Stomach smooth muscle (tissue), 2 donors: ENCODE results near the gene PPP1R2.

Experiments
- H3K27ac ChIP-seq: one replicate; pipeline ENCODE4 v1.7.0; 2013; ENCODE audit warnings: mild to moderate bottlenecking, low read length, inconsistent platforms
- H3K27me3 ChIP-seq, 2 donors: one replicate each; pipeline ENCODE4 v1.7.0; 2013; ENCODE audit warnings: low read length in 2 of 2; ENCODE audit not compliant: insufficient read depth in 2 of 2, control insufficient read depth in 1 of 2
- H3K36me3 ChIP-seq, 2 donors: one replicate each; pipeline ENCODE4 v1.7.0; 2013; ENCODE audit warnings: low read length in 2 of 2; ENCODE audit not compliant: control insufficient read depth in 2 of 2, insufficient read depth in 2 of 2
- H3K4me1 ChIP-seq: one replicate; pipeline ENCODE4 v1.7.0; 2013; ENCODE audit warnings: low read length; ENCODE audit not compliant: control insufficient read depth, insufficient read depth
- H3K4me3 ChIP-seq, 2 donors: one replicate each; pipeline ENCODE4 v1.7.0; 2013; ENCODE audit warnings: low read length in 2 of 2
- H3K9ac ChIP-seq, 2 donors: one replicate each; pipeline ENCODE4 v1.7.0; 2013; ENCODE audit warnings: low read length in 2 of 2, mild to moderate bottlenecking in 1 of 2
- H3K9me3 ChIP-seq, 2 donors: one replicate each; pipeline ENCODE4 v1.7.0; 2013; ENCODE audit warnings: low read length in 2 of 2; ENCODE audit not compliant: control insufficient read depth in 2 of 2
- donor health status: healthy.
- donor health status: Pancreatic carcinoma.

The PPP1R2 gene

DNA sequence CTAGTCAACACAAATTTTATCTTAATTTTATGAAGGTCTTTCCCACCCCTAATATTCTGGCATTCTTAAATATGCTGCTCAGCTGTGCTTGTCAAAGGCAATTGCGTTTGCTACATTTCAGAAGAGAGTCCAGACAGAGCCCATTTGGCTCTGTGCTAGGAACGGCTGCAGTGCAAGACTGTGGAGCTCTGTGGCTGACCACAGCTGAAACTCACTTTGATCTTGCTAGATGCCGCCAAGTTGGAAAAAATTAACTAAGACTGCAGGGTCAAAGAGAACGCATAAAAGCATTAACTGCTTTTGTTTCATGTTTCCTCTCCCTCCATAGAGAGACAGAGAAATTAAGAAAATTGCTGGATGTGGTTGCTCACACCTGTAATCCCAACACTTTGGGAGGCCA lies 7.6 kb upstream of the PPP1R2 start:
- Histone ChIP-seq H3K9ac (no peak overlapping the region), H3K27ac (no peak overlapping the region), H3K4me3 (no peak overlapping the region)

GRCh38 chr3:195549931-195550519 lies 6.9 kb upstream of the PPP1R2 start:
- Histone ChIP-seq H3K9me3 (no peaks in the 10 kb centered on the region), H3K9ac (no peak overlapping the region), H3K27ac (no peak overlapping the region), H3K4me3 (no peak overlapping the region), H3K27me3 (no peaks in the 10 kb centered on the region), H3K36me3 (no peaks in the 10 kb centered on the region), H3K4me1 (peaks cover 12% of the 10 kb centered on the region)

More for the DNA sequence above, 7.6 kb upstream of the PPP1R2 start:
- H3K36me3 ChIP-seq = no peaks in the 10 kb centered on the region
- peaks cover 10% of the 10 kb centered on the region for H3K4me1 ChIP-seq
- no peaks in the 10 kb centered on the region for H3K9me3 ChIP-seq
- H3K27me3 ChIP-seq = no peaks in the 10 kb centered on the region

- Histone ChIP-seq H3K27ac (no peak overlapping the region), H3K9me3 (no peaks in the 10 kb centered on the region), H3K4me3 (no peak overlapping the region)
These were observed 5.9 kb upstream of the PPP1R2 start for GRCh38 chr3:195548987-195549386.

DNA sequence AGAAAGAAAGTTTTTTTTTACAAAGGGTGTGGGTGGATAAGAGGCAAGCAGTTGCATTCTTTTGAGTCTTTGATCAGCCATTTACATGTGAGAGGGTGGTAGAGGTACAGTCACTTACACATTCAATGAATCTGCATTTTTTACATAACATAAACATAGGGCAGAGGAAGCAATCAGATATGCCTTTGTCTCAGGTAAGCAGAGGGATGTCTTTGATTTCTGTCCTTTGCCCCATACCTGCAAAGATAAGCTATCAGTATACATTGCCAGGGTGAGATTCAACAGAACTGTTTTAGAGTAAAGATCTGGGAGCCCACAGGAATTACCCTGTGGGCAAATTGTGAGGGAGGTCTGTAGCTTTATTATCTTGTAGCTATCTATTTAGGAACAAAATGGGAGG lies 5.4 kb upstream of the PPP1R2 start:
- Histone ChIP-seq H3K9ac (no peak overlapping the region), H3K4me1 (peaks cover 25% of the 10 kb centered on the region), H3K4me3 (no peak overlapping the region), H3K27ac (no peak overlapping the region), H3K27me3 (no peaks in the 10 kb centered on the region), H3K9me3 (no peaks in the 10 kb centered on the region), H3K36me3 (no peaks in the 10 kb centered on the region)

More at GRCh38 chr3:195548987-195549386, 5.9 kb upstream of the PPP1R2 start:
- Histone ChIP-seq H3K36me3 (no peaks in the 10 kb centered on the region), H3K27me3 (no peaks in the 10 kb centered on the region), H3K4me1 (peaks cover 22% of the 10 kb centered on the region), H3K9ac (no peak overlapping the region)

DNA sequence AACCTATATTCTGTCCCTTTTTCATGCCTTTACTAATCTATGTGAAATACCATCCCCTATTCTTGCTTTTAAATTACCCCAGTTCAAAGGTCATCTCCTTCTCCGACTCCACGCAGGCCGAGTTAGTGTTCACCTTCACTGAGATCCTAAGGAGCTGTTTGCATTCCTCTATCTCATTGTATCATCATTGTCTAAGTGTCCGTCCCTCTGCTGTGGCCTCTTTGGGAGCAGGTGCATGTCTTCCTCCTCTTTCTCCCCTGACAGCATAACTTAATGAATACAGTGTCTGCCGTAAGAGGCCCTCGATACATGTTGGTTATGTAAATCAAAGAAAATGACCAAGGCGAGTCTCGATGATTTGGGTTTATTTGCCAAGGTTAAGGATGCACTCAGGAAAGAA lies 4.9 kb upstream of the PPP1R2 start:
- Histone ChIP-seq H3K4me3 (no peak overlapping the region), H3K36me3 (no peaks in the 10 kb centered on the region), H3K9ac (no peak overlapping the region), H3K27me3 (no peaks in the 10 kb centered on the region), H3K4me1 (peaks cover 25% of the 10 kb centered on the region), H3K27ac (no peak overlapping the region), H3K9me3 (no peaks in the 10 kb centered on the region)

GRCh38 chr3:195546130-195546560 lies 3.0 kb upstream of the PPP1R2 start:
- H3K9ac ChIP-seq = no peak overlapping the region
- H3K27ac ChIP-seq = peak overlapping the region; percentile 50
- H3K9me3 ChIP-seq = no peaks in the 10 kb centered on the region
- H3K36me3 ChIP-seq = no peaks in the 10 kb centered on the region
- peaks cover 32% of the 10 kb centered on the region for H3K4me1 ChIP-seq
- H3K27me3 ChIP-seq = no peaks in the 10 kb centered on the region
- H3K4me3 ChIP-seq = peak overlapping the region in 1 of 2 donors; percentile 40

DNA sequence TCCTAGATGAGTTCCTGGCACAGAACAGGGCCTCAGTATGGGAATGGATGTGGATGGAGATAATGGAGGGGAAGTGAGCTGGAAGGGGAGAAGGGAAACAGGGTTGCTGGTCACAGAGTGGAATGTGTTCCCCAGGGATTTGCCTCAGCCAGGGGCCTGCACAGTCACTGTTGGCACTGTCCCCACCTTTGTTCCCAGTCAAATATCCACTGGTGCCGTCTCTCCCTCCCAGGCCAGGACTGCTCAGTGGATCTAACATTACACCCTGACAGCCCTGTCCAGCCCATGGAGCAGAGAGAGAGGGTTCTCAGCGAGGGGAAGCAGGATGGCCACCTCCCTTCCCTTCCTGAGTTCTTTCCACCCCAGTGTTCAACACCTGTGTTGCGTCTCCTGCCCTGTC lies 1.5 kb upstream of the PPP1R2 start:
- peak overlapping the region in 1 of 2 donors; percentile 5 for H3K9ac ChIP-seq
- H3K36me3 ChIP-seq = no peaks in the 10 kb centered on the region
- no peak overlapping the region for H3K4me3 ChIP-seq
- H3K27me3 ChIP-seq = no peaks in the 10 kb centered on the region
- peak overlapping the region; percentile 87 for H3K27ac ChIP-seq
- H3K9me3 ChIP-seq = no peaks in the 10 kb centered on the region
- H3K4me1 ChIP-seq = peaks cover 35% of the 10 kb centered on the region

DNA sequence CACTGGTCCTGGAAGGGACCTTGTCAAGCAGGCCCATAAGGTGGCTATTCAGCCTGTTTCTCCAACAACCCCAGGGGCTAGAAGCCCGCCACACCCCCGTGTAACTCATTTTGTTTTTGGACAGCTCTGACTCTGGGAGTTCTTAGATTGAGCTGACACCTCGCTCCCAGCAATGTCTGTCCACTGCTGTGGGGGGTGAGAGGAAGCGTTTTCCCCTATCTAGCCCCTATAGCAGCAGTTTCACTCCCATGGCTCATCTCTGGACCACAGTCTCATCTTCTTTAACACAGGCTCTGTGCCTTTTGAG lies 1.1 kb upstream of the PPP1R2 start:
- H3K27me3 ChIP-seq = no peaks in the 10 kb centered on the region
- no peaks in the 10 kb centered on the region for H3K36me3 ChIP-seq
- peak overlapping the region in 1 of 2 donors; percentile 86 for H3K4me3 ChIP-seq
- peak overlapping the region; percentile 87 for H3K27ac ChIP-seq
- H3K9ac ChIP-seq = no peak overlapping the region
- no peaks in the 10 kb centered on the region for H3K9me3 ChIP-seq
- peaks cover 35% of the 10 kb centered on the region for H3K4me1 ChIP-seq

GRCh38 chr3:195543500-195544229 lies 540 bp upstream of the PPP1R2 start:
- Histone ChIP-seq H3K4me3 (peak overlapping the region; percentile 86 to 89), H3K9ac (peak overlapping the region; percentile 49 to 69), H3K27me3 (no peaks in the 10 kb centered on the region), H3K27ac (peak overlapping the region; percentile 87), H3K9me3 (no peaks in the 10 kb centered on the region), H3K36me3 (no peaks in the 10 kb centered on the region), H3K4me1 (peaks cover 35% of the 10 kb centered on the region)

DNA sequence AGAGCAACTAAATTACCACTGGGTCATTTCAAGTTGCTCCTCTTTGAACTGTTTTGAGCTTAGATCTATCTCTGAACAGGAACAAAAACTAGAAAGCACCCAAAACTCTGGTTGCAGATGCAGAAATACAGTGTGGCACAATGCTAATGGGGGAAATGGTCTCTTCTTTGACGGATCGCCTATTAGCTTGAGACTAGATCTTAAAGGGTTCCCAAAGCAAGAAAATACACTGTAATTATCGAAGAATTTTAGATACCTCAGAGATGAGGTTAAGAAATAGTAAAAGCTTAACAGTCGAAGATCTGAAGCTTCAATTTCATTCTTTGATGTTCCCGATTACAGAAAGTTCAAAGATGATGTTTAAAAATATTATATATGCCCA lies 818 bp downstream of the PPP1R2 start:
- peak overlapping the region; percentile 81 to 91 for H3K9ac ChIP-seq
- peak overlapping the region; percentile 87 for H3K27ac ChIP-seq
- H3K4me3 ChIP-seq = peak overlapping the region; percentile 86 to 89
- no peaks in the 10 kb centered on the region for H3K27me3 ChIP-seq
- H3K4me1 ChIP-seq = peaks cover 35% of the 10 kb centered on the region
- no peaks in the 10 kb centered on the region for H3K9me3 ChIP-seq
- no peaks in the 10 kb centered on the region for H3K36me3 ChIP-seq

- Histone ChIP-seq H3K27me3 (no peaks in the 10 kb centered on the region), H3K9ac (no peak overlapping the region), H3K27ac (no peak overlapping the region), H3K9me3 (no peaks in the 10 kb centered on the region), H3K4me1 (peaks cover 29% of the 10 kb centered on the region), H3K4me3 (no peak overlapping the region), H3K36me3 (no peaks in the 10 kb centered on the region)
These were observed 2.6 kb downstream of the PPP1R2 start for GRCh38 chr3:195540511-195540910.
